Vagina (tissue), 2 donors: ENCODE data around the gene S1PR5.
"Not testable (repeated sequence)": the region's sequence is repeated elsewhere in the genome, so short reads cannot be mapped to it uniquely, and the experiment has no call there.

Experiments
- POLR2A ChIP-seq, 2 donors: fragments of 450-650 bp; IDR thresholded peaks; one replicate each; pipeline ENCODE4 v1.6.1; 2017; ENCODE audit warnings: antibody characterized with exemption in 2 of 2, mild to moderate bottlenecking in 2 of 2, moderate library complexity in 2 of 2
- POLR2AphosphoS5 ChIP-seq, 2 donors: sonication (generic); formaldehyde crosslinking; IDR thresholded peaks; one replicate each; pipeline ENCODE4 v1.9.0; 2017; ENCODE audit warnings: antibody characterized with exemption in 2 of 2, mild to moderate bottlenecking in 2 of 2, low read depth in 1 of 2; ENCODE audit not compliant: insufficient read depth in 1 of 2
- TF ChIP-seq, protein P1 (sequence below), 3 experiments: fragments of 450-650 bp in 2 of 3; fragments of 200-600 bp in 1 of 3; sonication (generic) in 1 of 3; IDR thresholded peaks; one replicate each; pipeline ENCODE4 v1.5.1; 2017 to 2019; ENCODE audit warnings: antibody characterized with exemption in 3 of 3, mild to moderate bottlenecking in 2 of 3, moderate library complexity in 2 of 3

DNA sequence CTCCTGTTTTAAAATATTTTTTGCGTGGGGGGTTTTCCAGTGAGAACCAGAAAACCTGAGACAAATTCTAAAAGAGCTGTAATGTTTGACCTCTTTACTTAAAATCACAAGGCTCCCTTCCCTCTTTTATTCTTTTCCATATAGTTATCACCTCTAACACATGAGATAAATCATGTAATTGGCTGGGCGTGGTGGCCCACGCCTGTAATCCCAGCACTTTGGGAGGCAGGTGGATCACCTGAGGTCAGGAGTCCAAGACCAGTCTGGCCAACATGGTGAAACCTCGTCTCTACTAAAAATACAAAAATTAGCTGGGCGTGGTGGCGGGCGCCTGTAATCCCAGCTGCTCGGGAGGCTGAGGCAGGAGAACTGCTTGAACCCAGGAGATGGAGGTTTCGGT is 33.8 kb upstream of the S1PR5 start:
- TF ChIP-seq, protein P1, sequence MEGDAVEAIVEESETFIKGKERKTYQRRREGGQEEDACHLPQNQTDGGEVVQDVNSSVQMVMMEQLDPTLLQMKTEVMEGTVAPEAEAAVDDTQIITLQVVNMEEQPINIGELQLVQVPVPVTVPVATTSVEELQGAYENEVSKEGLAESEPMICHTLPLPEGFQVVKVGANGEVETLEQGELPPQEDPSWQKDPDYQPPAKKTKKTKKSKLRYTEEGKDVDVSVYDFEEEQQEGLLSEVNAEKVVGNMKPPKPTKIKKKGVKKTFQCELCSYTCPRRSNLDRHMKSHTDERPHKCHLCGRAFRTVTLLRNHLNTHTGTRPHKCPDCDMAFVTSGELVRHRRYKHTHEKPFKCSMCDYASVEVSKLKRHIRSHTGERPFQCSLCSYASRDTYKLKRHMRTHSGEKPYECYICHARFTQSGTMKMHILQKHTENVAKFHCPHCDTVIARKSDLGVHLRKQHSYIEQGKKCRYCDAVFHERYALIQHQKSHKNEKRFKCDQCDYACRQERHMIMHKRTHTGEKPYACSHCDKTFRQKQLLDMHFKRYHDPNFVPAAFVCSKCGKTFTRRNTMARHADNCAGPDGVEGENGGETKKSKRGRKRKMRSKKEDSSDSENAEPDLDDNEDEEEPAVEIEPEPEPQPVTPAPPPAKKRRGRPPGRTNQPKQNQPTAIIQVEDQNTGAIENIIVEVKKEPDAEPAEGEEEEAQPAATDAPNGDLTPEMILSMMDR (IDR thresholded peaks at IDR 0.05) = not testable (repeated sequence)
- not testable (repeated sequence) for TF ChIP-seq POLR2AphosphoS5 (IDR thresholded peaks at IDR 0.05; ENCODE audit: insufficient read depth in 1 of 2, low read depth in 1 of 2); POLR2A (IDR thresholded peaks at IDR 0.05)
